Breast epithelium (tissue), 4 donors: ENCODE measurements around the gene PCBP3. TPM values are rescaled to one million over a fixed set of nuclear protein-coding genes. Genes with fewer than 3 reads are reported as not detected.

Source experiments
- DNase-seq, 2 donors: peaks; one replicate each; pipeline ENCODE4 v3.0.0-alpha.2; 2019; ENCODE audit warnings: low spot score in 2 of 2
- H3K27ac ChIP-seq, 2 donors: fragments of 200-600 bp; sonication (generic) in 1 of 2; one replicate each; pipeline ENCODE4 v1.5.1; 2016 to 2019; ENCODE audit warnings: mild to moderate bottlenecking in 1 of 2
- H3K27me3 ChIP-seq, 2 donors: fragments of 200-600 bp; sonication (generic) in 1 of 2; one replicate each; pipeline versions ENCODE4 v1.5.1 to v1.6.0; 2017 to 2019; ENCODE audit warnings: control low read depth in 1 of 2, mild to moderate bottlenecking in 1 of 2
- H3K36me3 ChIP-seq: fragments of 200-600 bp; one replicate; pipeline ENCODE4 v1.5.1; 2019
- H3K4me1 ChIP-seq, 2 donors: fragments of 200-600 bp; sonication (generic); one replicate each; pipeline ENCODE4 v1.5.1; 2016 to 2019; ENCODE audit warnings: control low read depth in 1 of 2
- H3K4me3 ChIP-seq, 3 donors: fragments of 200-600 bp; sonication (generic); 1 replicate in 2 of 3; 2 replicates in 1 of 3; pipeline ENCODE4 v1.5.1; 2016 to 2019; ENCODE audit warnings: mild to moderate bottlenecking in 3 of 3, moderate library complexity in 2 of 3
- H3K9me3 ChIP-seq, 2 donors: fragments of 200-600 bp; sonication (generic) in 1 of 2; one replicate each; pipeline ENCODE4 v1.5.1; 2016 to 2019; ENCODE audit warnings: control low read depth in 1 of 2
- POLR2A ChIP-seq: fragments of 450-650 bp; IDR thresholded peaks from one replicate; pipeline ENCODE4 v1.6.1; 2016; ENCODE audit warnings: antibody characterized with exemption, mild to moderate bottlenecking, moderate library complexity
- POLR2AphosphoS5 ChIP-seq, 3 donors: sonication (generic); formaldehyde crosslinking; IDR thresholded peaks; one replicate each; pipeline ENCODE4 v1.6.1; 2017; ENCODE audit warnings: antibody characterized with exemption in 3 of 3
- intact Hi-C: fragments of 100-400 bp; cut with DNase I; formaldehyde crosslinking; loops from one replicate; pipeline ENCODE4 v1.15.1; 2023; ENCODE audit warnings: low total_unique reads
- total RNA-seq, 3 donors: library from RNA; depleted of rRNA; stranded (reverse); fragments of >200 nt; gene quantifications; one replicate each; pipeline ENCODE4 v1.1.0, GENCODE V29; 2016
- TF ChIP-seq, protein P1 (sequence below), 3 donors: fragments of 450-650 bp; IDR thresholded peaks; one replicate each; pipeline ENCODE4 v1.5.1; 2016 to 2017; ENCODE audit warnings: antibody characterized with exemption in 3 of 3, mild to moderate bottlenecking in 3 of 3, moderate library complexity in 3 of 3

PCBP3 gene
- total RNA-seq, 3 donors from 2014 or later, result 3.4 to 13.8 (median 4.6) TPM

DNA sequence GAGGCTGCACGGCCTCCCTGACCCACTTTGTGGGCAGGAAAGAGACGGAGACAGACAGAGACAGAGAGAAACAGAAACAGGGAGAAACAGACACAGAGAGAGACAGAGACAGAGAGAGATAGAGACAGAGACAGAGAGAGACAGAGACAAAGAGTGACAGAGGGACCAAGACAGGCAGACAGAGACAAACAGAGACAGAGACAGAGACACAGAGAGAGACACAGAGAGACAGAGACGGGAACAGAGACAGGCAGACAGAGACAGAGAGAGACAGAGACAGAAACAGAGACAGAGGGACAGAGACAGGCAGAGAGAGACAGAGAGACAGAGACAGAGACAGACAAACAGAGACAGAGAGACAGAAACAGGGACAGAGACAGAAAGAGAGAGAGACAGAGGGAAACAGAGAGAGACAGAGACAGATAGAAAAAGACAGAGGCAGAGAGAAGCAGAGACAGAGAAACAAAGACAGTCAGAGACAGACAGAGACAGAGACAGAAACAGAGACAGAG lies 341.1 kb downstream of the PCBP3 start:
- no peak for DNase-seq
- intact Hi-C loops, result no loop called here
- Histone ChIP-seq H3K36me3 (no peaks in the 10 kb centered on the region), H3K9me3 (no peaks in the 10 kb centered on the region), H3K4me3 (peak overlapping the region in 1 of 3 donors; percentile 97), H3K4me1 (no peaks in the 10 kb centered on the region), H3K27me3 (no peaks in the 10 kb centered on the region), H3K27ac (peak overlapping the region; percentile 26 to 88)
- TF ChIP-seq, protein P1, sequence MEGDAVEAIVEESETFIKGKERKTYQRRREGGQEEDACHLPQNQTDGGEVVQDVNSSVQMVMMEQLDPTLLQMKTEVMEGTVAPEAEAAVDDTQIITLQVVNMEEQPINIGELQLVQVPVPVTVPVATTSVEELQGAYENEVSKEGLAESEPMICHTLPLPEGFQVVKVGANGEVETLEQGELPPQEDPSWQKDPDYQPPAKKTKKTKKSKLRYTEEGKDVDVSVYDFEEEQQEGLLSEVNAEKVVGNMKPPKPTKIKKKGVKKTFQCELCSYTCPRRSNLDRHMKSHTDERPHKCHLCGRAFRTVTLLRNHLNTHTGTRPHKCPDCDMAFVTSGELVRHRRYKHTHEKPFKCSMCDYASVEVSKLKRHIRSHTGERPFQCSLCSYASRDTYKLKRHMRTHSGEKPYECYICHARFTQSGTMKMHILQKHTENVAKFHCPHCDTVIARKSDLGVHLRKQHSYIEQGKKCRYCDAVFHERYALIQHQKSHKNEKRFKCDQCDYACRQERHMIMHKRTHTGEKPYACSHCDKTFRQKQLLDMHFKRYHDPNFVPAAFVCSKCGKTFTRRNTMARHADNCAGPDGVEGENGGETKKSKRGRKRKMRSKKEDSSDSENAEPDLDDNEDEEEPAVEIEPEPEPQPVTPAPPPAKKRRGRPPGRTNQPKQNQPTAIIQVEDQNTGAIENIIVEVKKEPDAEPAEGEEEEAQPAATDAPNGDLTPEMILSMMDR (IDR thresholded peaks at IDR 0.05), result no peak
- TF ChIP-seq POLR2A (no peak), POLR2AphosphoS5 (IDR thresholded peaks at IDR 0.05) (no peak)

DNA sequence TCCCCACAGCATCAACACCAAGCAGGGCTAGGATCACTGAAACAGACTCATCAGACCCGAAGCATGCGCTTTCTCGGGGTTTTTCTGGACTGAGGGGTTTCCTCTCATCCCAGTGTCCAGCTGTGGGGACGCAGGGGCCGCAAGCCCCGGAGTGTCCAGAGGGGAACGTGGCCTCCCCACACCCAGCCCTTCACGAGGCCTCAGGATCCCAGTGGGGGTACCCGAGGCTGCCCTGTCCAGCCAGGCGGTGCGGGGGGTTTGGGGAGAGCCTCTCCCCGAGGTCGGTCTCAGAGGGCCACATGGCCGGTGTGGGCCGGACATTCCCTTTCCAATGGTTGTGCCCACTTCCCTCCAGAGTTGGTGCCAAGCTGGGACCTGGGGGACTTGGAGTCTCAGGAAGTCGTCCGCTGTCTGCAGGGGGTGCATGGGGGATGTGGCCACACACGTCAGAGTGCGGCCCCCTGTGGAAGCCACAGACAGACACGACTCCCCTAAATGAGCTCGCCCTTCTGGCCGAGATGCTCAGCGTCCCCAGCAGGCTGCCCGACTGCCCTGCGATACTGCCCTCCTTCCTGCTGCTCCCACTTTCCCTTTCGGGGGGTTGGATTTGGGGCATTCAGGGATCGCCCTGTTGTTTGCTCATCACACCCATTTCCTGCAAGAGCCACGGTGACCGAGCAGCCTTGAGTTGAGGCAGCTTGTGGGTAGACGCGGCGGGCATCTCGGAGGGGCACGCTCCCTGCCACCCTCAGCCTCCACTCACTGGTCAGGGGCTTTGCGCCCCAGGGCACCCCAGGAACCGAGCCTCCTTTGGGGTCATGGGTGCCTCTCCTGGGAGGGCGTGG lies 342.2 kb downstream of the PCBP3 start:
- intact Hi-C loops, result no loop called here
- Histone ChIP-seq H3K4me3 (peak overlapping the region in 1 of 3 donors; percentile 4), H3K9me3 (no peaks in the 10 kb centered on the region), H3K4me1 (no peaks in the 10 kb centered on the region), H3K27ac (peak overlapping the region; percentile 21 to 74), H3K27me3 (no peaks in the 10 kb centered on the region), H3K36me3 (no peaks in the 10 kb centered on the region)
- TF ChIP-seq POLR2A (no peak), POLR2AphosphoS5 (IDR thresholded peaks at IDR 0.05) (no peak)
- TF ChIP-seq, protein P1 (IDR thresholded peaks at IDR 0.05), result no peak
- DNase-seq, result peak in 1 of 2 donors; percentile 50

DNA sequence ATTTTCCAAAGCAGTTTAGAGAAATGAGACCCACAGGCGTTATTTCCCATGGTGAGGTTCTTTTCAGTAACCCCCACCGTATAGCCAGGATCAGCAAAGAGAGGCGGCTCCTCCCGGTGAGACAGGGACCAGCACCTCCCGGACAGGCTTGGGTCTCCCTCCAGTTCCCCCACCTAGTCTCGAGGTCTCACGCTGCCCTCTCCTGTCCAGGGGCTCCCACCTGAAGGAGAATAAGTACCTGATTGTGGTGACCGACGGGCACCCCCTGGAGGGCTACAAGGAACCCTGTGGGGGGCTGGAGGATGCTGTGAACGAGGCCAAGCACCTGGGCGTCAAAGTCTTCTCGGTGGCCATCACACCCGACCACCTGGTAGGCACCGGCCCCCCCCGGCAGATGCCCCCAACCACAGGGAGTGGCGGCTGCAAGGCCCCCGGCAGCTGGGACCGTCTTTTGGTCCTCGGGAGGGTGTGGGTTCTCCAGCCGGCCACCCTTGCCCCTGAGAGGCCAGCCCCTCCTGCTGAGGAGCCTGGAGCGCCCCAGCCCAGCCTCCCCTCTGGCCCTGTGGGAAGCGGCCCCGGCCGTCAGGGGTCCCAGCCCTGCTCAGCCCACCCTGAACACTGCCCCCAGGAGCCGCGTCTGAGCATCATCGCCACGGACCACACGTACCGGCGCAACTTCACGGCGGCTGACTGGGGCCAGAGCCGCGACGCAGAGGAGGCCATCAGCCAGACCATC lies 343.0 kb downstream of the PCBP3 start:
- Histone ChIP-seq H3K9me3 (no peaks in the 10 kb centered on the region), H3K27me3 (no peaks in the 10 kb centered on the region), H3K27ac (peak overlapping the region in 1 of 2 donors; percentile 74), H3K4me1 (no peaks in the 10 kb centered on the region), H3K4me3 (no peak overlapping the region), H3K36me3 (no peaks in the 10 kb centered on the region)
- peak in 1 of 2 donors; percentile 33 for DNase-seq
- intact Hi-C loops, result no loop called here
- TF ChIP-seq POLR2A (no peak), POLR2AphosphoS5 (IDR thresholded peaks at IDR 0.05) (no peak)
- TF ChIP-seq, protein P1 (IDR thresholded peaks at IDR 0.05), result no peak

DNA sequence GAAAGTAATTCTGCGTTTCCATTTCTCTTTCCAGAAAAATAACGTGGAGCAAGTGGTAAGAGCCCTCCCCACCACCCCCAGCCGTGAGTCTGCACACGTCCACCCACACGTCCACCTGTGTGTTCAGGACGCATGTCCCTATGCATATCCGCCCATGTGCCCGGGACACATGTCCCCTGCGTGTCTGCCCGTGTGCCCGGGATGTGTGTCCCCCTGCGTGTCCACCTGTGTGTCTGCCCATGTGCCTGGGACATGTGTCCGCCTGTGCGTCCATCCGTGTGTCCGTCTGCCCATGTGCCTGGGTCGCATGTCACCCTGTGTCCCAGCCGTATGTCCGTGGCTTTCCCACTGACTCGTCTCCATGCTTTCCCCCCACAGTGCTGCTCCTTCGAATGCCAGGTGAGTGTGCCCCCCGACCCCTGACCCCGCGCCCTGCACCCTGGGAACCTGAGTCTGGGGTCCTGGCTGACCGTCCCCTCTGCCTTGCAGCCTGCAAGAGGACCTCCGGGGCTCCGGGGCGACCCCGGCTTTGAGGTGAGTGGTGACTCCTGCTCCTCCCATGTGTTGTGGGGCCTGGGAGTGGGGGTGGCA lies 343.7 kb downstream of the PCBP3 start:
- H3K27me3 ChIP-seq, result no peaks in the 10 kb centered on the region
- H3K27ac ChIP-seq, result peak overlapping the region in 1 of 2 donors; percentile 74
- DNase-seq, result no peak
- intact Hi-C loops, result no loop called here
- no peak overlapping the region for H3K4me3 ChIP-seq
- H3K9me3 ChIP-seq, result no peaks in the 10 kb centered on the region
- TF ChIP-seq, protein P1 (IDR thresholded peaks at IDR 0.05), result no peak
- TF ChIP-seq POLR2A, result no peak
- TF ChIP-seq POLR2AphosphoS5 (IDR thresholded peaks at IDR 0.05), result no peak
- H3K4me1 ChIP-seq, result no peaks in the 10 kb centered on the region
- no peaks in the 10 kb centered on the region for H3K36me3 ChIP-seq
